Astrocyte (in vitro differentiated cells and primary cell): Measurements from ENCODE around the gene ZDHHC8. TPM values are rescaled to one million over a fixed set of nuclear protein-coding genes. Genes with fewer than 3 reads are reported as not detected.
"Not testable (repeated sequence)": the region's sequence is repeated elsewhere in the genome, so short reads cannot be mapped to it uniquely, and the experiment has no call there.

ENCODE experiments used
- DNase-seq: peaks from one replicate; pipeline ENCODE4 v3.0.0-alpha.2; 2010; ENCODE audit warnings: low read depth
- FAIRE-seq: peaks from 2 replicates; lab custom pipeline; 2011; peaks lifted over from hg19 to GRCh38; lab: Jason Lieb, UNC
- H2AFZ ChIP-seq: 2 replicates; pipeline ENCODE4 v1.6.0; 2012; ENCODE audit warnings: low read depth, low read length, inconsistent platforms
- H3K27ac ChIP-seq: 2 replicates; pipeline ENCODE4 v1.5.1; 2011; ENCODE audit warnings: low read depth, low read length, inconsistent platforms
- H3K27me3 ChIP-seq: 2 replicates; pipeline ENCODE4 v1.6.0; 2011; ENCODE audit warnings: low read length, inconsistent platforms; ENCODE audit not compliant: insufficient read depth
- H3K36me3 ChIP-seq: 2 replicates; pipeline ENCODE4 v1.5.1; 2011; ENCODE audit warnings: low read length, inconsistent platforms; ENCODE audit not compliant: insufficient read depth
- H3K4me1 ChIP-seq: 2 replicates; pipeline ENCODE4 v1.5.1; 2011; ENCODE audit warnings: low read length, inconsistent platforms; ENCODE audit not compliant: insufficient read depth
- H3K4me2 ChIP-seq: 2 replicates; pipeline ENCODE4 v1.6.0; 2012; ENCODE audit warnings: low read length, inconsistent platforms
- H3K4me3 ChIP-seq: 2 replicates; pipeline ENCODE4 v1.5.1; 2011; ENCODE audit warnings: low read depth, mild to moderate bottlenecking, low read length, inconsistent platforms; ENCODE audit not compliant: insufficient read depth
- H3K79me2 ChIP-seq: 2 replicates; pipeline ENCODE4 v1.6.0; 2012; ENCODE audit warnings: mild to moderate bottlenecking, low read length, inconsistent platforms; ENCODE audit not compliant: insufficient read depth
- H3K9ac ChIP-seq: 2 replicates; pipeline ENCODE4 v1.6.0; 2012; ENCODE audit warnings: mild to moderate bottlenecking, low read length, inconsistent platforms
- H3K9me3 ChIP-seq: 2 replicates; pipeline ENCODE4 v1.5.1; 2012; ENCODE audit warnings: low read depth, mild to moderate bottlenecking, low read length, inconsistent platforms; ENCODE audit not compliant: insufficient read depth
- H4K20me1 ChIP-seq: 2 replicates; pipeline ENCODE4 v1.6.0; 2012; ENCODE audit warnings: low read length, inconsistent platforms; ENCODE audit not compliant: insufficient read depth
- H3K27ac Mint-ChIP-seq: one replicate; pipeline ENCODE4 v1.8.0; 2021; ENCODE audit warnings: mild to moderate bottlenecking, mixed read lengths; ENCODE audit not compliant: unreplicated experiment
- H3K27me3 Mint-ChIP-seq: one replicate; pipeline ENCODE4 v1.8.0; 2021; ENCODE audit warnings: low read depth, mixed read lengths; ENCODE audit not compliant: unreplicated experiment
- H3K36me3 Mint-ChIP-seq: one replicate; pipeline ENCODE4 v1.8.0; 2021; ENCODE audit warnings: low read depth, mixed read lengths; ENCODE audit not compliant: unreplicated experiment
- H3K4me1 Mint-ChIP-seq: one replicate; pipeline ENCODE4 v1.8.0; 2021; ENCODE audit warnings: low read depth, mixed read lengths; ENCODE audit not compliant: unreplicated experiment
- H3K4me3 Mint-ChIP-seq: one replicate; pipeline ENCODE4 v1.8.0; 2021; ENCODE audit warnings: mild to moderate bottlenecking, moderate library complexity, mixed read lengths; ENCODE audit not compliant: unreplicated experiment
- H3K9me3 Mint-ChIP-seq: one replicate; pipeline ENCODE4 v1.8.0; 2021; ENCODE audit warnings: mild to moderate bottlenecking, mixed read lengths; ENCODE audit not compliant: unreplicated experiment
- EZH2 ChIP-seq: IDR thresholded peaks from 2 replicates; pipeline ENCODE4 v1.6.1; 2012; ENCODE audit warnings: mild to moderate bottlenecking, low read length, inconsistent platforms; ENCODE audit not compliant: insufficient read depth
- total RNA-seq: library from RNA; stranded (reverse); gene quantifications from 2 replicates; pipeline ENCODE4 v1.2.1, GENCODE V29; 2021
- TF ChIP-seq, protein P1 (sequence below): IDR thresholded peaks from 2 replicates; pipeline ENCODE4 v1.5.1; 2011; ENCODE audit warnings: low read depth, mild to moderate bottlenecking, inconsistent platforms, low read length, moderate library complexity; ENCODE audit not compliant: insufficient read depth

ZDHHC8 gene
- total RNA-seq, 1 donor from 2014 or later = 88.3 TPM

DNA sequence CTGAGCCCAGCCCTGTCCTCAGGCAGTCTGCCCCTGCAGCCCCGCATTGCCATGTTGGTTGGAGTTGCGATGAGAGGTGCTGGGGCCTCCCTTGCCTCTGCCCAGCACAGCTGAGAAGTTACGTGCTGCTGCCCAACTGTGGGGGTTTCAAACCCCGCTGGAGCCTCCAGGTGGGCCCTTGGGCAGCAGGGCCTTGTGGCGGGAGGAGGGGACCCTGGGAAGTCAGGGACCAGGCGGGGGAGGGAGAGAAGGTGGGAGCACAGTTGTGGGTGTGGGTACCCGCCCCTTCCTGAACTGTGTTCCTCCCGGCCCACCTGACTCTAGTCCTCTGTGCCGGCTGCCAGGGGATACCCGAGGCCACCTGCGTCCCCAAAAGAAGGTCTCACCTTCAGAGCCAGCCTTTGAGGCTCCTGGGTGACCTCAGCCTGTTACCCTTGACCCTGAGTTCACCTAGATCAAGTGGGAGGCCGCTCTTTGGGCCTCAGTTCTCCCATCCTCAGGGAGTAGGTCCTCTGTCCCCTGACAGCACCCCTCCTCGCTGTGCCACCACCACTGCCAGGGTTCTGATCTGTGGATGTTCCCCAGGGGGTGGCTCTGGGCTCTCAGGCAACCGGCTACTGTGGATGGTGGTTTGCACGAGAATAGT lies 26.9 kb downstream of the ZDHHC8 start:
- Histone ChIP-seq H3K4me2 (no peak overlapping the region), H3K9ac (no peak overlapping the region), H3K4me3 (no peak overlapping the region), H3K36me3 (no peaks in the 10 kb centered on the region), H2AFZ (no peak overlapping the region), H3K9me3 (no peaks in the 10 kb centered on the region), H3K4me1 (no peaks in the 10 kb centered on the region), H3K27me3 (peaks cover 6% of the 10 kb centered on the region), H3K27ac (no peak overlapping the region), H4K20me1 (no peaks in the 10 kb centered on the region), H3K79me2 (no peaks in the 10 kb centered on the region)
- DNase-seq (no peak), FAIRE-seq (no peak)
- Mint-ChIP-seq H3K27me3 (peaks cover 11% of the 10 kb centered on the region), H3K4me3 (no peak overlapping the region), H3K9me3 (no peaks in the 10 kb centered on the region), H3K27ac (no peak overlapping the region), H3K4me1 (no peaks in the 10 kb centered on the region), H3K36me3 (no peaks in the 10 kb centered on the region)
- TF ChIP-seq EZH2 = no peak
- TF ChIP-seq, protein P1, sequence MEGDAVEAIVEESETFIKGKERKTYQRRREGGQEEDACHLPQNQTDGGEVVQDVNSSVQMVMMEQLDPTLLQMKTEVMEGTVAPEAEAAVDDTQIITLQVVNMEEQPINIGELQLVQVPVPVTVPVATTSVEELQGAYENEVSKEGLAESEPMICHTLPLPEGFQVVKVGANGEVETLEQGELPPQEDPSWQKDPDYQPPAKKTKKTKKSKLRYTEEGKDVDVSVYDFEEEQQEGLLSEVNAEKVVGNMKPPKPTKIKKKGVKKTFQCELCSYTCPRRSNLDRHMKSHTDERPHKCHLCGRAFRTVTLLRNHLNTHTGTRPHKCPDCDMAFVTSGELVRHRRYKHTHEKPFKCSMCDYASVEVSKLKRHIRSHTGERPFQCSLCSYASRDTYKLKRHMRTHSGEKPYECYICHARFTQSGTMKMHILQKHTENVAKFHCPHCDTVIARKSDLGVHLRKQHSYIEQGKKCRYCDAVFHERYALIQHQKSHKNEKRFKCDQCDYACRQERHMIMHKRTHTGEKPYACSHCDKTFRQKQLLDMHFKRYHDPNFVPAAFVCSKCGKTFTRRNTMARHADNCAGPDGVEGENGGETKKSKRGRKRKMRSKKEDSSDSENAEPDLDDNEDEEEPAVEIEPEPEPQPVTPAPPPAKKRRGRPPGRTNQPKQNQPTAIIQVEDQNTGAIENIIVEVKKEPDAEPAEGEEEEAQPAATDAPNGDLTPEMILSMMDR = no peak

DNA sequence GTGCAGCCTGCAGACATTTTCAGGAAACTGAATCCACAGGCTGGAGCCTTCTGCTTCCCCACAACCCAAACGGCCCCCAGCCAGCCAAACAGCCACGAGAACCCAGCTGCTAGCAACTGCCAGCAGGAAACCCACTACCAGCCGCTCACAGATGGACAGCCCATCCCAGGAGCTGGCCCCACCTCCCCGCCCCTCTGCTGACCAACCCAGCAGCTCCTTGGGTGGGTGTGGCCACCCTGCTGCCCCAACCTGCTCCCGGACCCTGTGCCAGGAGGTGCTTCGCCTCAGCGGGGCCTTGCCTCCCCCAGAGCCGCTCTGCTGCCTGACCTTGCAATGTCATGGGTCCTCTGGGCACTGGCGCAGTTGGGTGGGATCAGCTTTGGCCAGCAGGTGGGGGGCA lies 27.5 kb downstream of the ZDHHC8 start:
- no peaks in the 10 kb centered on the region for H3K9me3 ChIP-seq
- H3K9ac ChIP-seq = no peak overlapping the region
- TF ChIP-seq, protein P1 = no peak
- no peak for TF ChIP-seq EZH2
- no peaks in the 10 kb centered on the region for H3K36me3 ChIP-seq
- no peaks in the 10 kb centered on the region for H3K4me1 ChIP-seq
- DNase-seq = no peak
- H4K20me1 ChIP-seq = no peaks in the 10 kb centered on the region
- no peak overlapping the region for H3K4me2 ChIP-seq
- no peak overlapping the region for H3K4me3 ChIP-seq
- H3K79me2 ChIP-seq = no peaks in the 10 kb centered on the region
- Mint-ChIP-seq H3K4me1 (no peaks in the 10 kb centered on the region), H3K27ac (no peak overlapping the region), H3K4me3 (no peak overlapping the region), H3K27me3 (peaks cover 11% of the 10 kb centered on the region), H3K9me3 (no peaks in the 10 kb centered on the region), H3K36me3 (no peaks in the 10 kb centered on the region)
- no peak for FAIRE-seq
- no peak overlapping the region for H2AFZ ChIP-seq
- H3K27me3 ChIP-seq = peaks cover 6% of the 10 kb centered on the region
- H3K27ac ChIP-seq = no peak overlapping the region

DNA sequence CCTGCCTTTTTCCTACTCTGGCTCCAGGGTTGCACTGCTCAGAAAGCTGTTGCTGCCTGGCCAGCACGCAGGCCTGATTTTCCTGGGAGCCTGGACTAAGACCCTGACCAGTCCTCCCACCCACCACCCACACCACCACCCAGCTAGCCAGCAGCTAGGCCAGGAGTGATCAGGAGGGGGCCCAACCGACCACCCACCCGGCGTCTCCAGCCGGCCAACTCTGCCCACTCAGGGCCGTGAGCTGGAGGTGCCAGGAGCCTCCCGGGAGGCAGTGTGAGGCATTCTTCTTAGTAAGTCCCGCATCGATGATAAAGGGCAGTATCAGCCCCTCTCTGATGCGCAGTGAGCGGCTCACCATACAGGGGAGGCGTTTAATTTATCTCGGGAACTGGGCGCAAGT lies 27.9 kb downstream of the ZDHHC8 start:
- not testable (repeated sequence) for H4K20me1 ChIP-seq, H2AFZ ChIP-seq, H3K36me3 Mint-ChIP-seq, H3K4me1 ChIP-seq, H3K4me3 ChIP-seq, H3K4me2 ChIP-seq, H3K4me3 Mint-ChIP-seq, H3K9me3 Mint-ChIP-seq, H3K4me1 Mint-ChIP-seq, H3K27ac Mint-ChIP-seq, DNase-seq, H3K9ac ChIP-seq, H3K27ac ChIP-seq, FAIRE-seq, H3K27me3 ChIP-seq, H3K36me3 ChIP-seq, H3K9me3 ChIP-seq, H3K79me2 ChIP-seq
- H3K27me3 Mint-ChIP-seq = peaks cover 13% of the 10 kb centered on the region
